Anterior cingulate cortex (tissue), 58 donors: ENCODE measurements around the gene KLHL6.

Experiments
- DNase-seq, 58 donors: peaks; one replicate each; lab custom pipeline; 2025; lab: John Stamatoyannopoulos, UW

Gene KLHL6

GRCh38 chr3:183566880-183567279 lies 11.4 kb upstream of the KLHL6 start:
- DNase-seq, result no peak

GRCh38 chr3:183564046-183564445 lies 8.5 kb upstream of the KLHL6 start:
- DNase-seq, result no peak

GRCh38 chr3:183563536-183563874 lies 8.0 kb upstream of the KLHL6 start:
- DNase-seq, result no peak

GRCh38 chr3:183560607-183561006 lies 5.1 kb upstream of the KLHL6 start:
- no peak for DNase-seq

GRCh38 chr3:183558495-183558894 lies 3.0 kb upstream of the KLHL6 start:
- DNase-seq, result no peak

GRCh38 chr3:183556722-183557121 lies 1.2 kb upstream of the KLHL6 start:
- no peak for DNase-seq

GRCh38 chr3:183554377-183554776 lies 1.1 kb downstream of the KLHL6 start:
- no peak for DNase-seq

- DNase-seq, result no peak
Measured at GRCh38 chr3:183553334-183554026, 2.0 kb downstream of the KLHL6 start.

- DNase-seq, result no peak
Measured at GRCh38 chr3:183551930-183552329, 3.6 kb downstream of the KLHL6 start.

- no peak for DNase-seq
Measured at GRCh38 chr3:183548262-183548769, 7.2 kb downstream of the KLHL6 start.

GRCh38 chr3:183546625-183547024 lies 8.9 kb downstream of the KLHL6 start:
- no peak for DNase-seq

GRCh38 chr3:183545708-183546107 lies 9.8 kb downstream of the KLHL6 start:
- DNase-seq, result no peak

GRCh38 chr3:183542355-183542754 lies 13.2 kb downstream of the KLHL6 start:
- DNase-seq, result no peak

- peak in 3 of 58 donors; percentile 2 to 20 (median 8) for DNase-seq
Measured at GRCh38 chr3:183541738-183542137, 13.8 kb downstream of the KLHL6 start.

- no peak for DNase-seq
Measured at GRCh38 chr3:183541235-183541655, 14.3 kb downstream of the KLHL6 start.

GRCh38 chr3:183540501-183541234 lies 14.8 kb downstream of the KLHL6 start:
- DNase-seq, result peak in 5 of 58 donors; percentile 2 to 33 (median 7)

- DNase-seq, result no peak
Measured at GRCh38 chr3:183539811-183540210, 15.7 kb downstream of the KLHL6 start.

- no peak for DNase-seq
Measured at GRCh38 chr3:183538486-183538885, 17.0 kb downstream of the KLHL6 start.

- peak in 15 of 58 donors; percentile 4 to 46 (median 18) for DNase-seq
Measured at GRCh38 chr3:183537295-183537730, 18.2 kb downstream of the KLHL6 start.

- no peak for DNase-seq
Measured at GRCh38 chr3:183536238-183536880, 19.1 kb downstream of the KLHL6 start.

- no peak for DNase-seq
Measured at GRCh38 chr3:183534249-183534648, 21.3 kb downstream of the KLHL6 start.
